Neural progenitor cell (in vitro differentiated cells): ENCODE results near the gene KCTD16.

ENCODE experiments used
- CTCF ChIP-seq: fragments of 200-600 bp; sonication (generic); IDR thresholded peaks from 2 replicates; pipeline ENCODE4 v1.5.1; 2017; ENCODE audit warnings: antibody characterized with exemption, mild to moderate bottlenecking
- EZH2phosphoT487 ChIP-seq: fragments of 200-600 bp; sonication (generic); IDR thresholded peaks from 2 replicates; pipeline ENCODE4 v1.6.1; 2017; ENCODE audit warnings: antibody characterized with exemption

DNA sequence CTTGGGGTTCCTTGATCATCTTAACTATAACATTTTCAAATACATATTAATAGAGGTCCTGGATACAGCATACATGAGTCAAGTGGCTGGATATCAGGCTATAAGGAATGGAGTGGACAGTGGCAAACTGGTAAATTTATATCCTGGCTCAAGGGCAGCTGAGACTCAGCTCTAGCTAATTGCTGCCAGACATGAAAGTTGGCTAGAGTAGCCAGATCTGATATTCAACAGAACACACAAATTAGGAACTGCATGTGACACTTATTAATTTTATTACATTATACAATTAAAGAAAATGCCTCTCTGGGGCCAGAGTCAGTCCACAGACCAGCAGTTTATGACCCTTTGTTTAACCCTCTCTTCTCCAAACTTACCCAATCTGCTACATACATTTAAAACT, 206.5 kb downstream of the KCTD16 start:
- TF ChIP-seq CTCF = no peak
- no peak for TF ChIP-seq EZH2phosphoT487
